ENCODE data around the gene STOM. TPM values are rescaled to one million over a fixed set of nuclear protein-coding genes. Genes with fewer than 3 reads are reported as not detected.

The STOM gene
- total RNA-seq, 2 donors from 2014 or later = 58.7 to 110 TPM

- no peak for DNase-seq
- intact Hi-C loops (cut with DNase I) = no loop called here
- Histone ChIP-seq H3K27ac (no peak overlapping the region), H3K4me1 (no peaks in the 10 kb centered on the region), H3K9ac (ENCODE audit: low read depth in 2 of 2, low read length in 2 of 2) (no peak overlapping the region), H3K4me3 (no peak overlapping the region), H3K36me3 (no peaks in the 10 kb centered on the region), H3K27me3 (no peaks in the 10 kb centered on the region), H3K9me3 (no peaks in the 10 kb centered on the region)
- no peak for TF ChIP-seq CTCF (IDR thresholded peaks at IDR 0.05)
Observed at GRCh38 chr9:121344184-121344583, 25.9 kb downstream of the STOM start.

- Histone ChIP-seq H3K9ac (ENCODE audit: low read depth in 2 of 2, low read length in 2 of 2) (no peak overlapping the region), H3K4me1 (no peaks in the 10 kb centered on the region), H3K27me3 (no peaks in the 10 kb centered on the region), H3K36me3 (no peaks in the 10 kb centered on the region), H3K9me3 (no peaks in the 10 kb centered on the region), H3K4me3 (no peak overlapping the region), H3K27ac (no peak overlapping the region)
- intact Hi-C loops (cut with DNase I) = no loop called here
- no peak for DNase-seq
- TF ChIP-seq CTCF (IDR thresholded peaks at IDR 0.05) = no peak
Observed at GRCh38 chr9:121340676-121341392, 29.2 kb downstream of the STOM start.

GRCh38 chr9:121339437-121339836 lies 30.6 kb downstream of the STOM start:
- no peak for TF ChIP-seq CTCF (IDR thresholded peaks at IDR 0.05)
- intact Hi-C loops (cut with DNase I) = no loop called here
- no peak for DNase-seq
- Histone ChIP-seq H3K4me1 (no peaks in the 10 kb centered on the region), H3K27me3 (no peaks in the 10 kb centered on the region), H3K27ac (no peak overlapping the region), H3K4me3 (no peak overlapping the region), H3K36me3 (no peaks in the 10 kb centered on the region), H3K9ac (ENCODE audit: low read depth in 2 of 2, low read length in 2 of 2) (no peak overlapping the region), H3K9me3 (no peaks in the 10 kb centered on the region)

- no peaks in the 10 kb centered on the region for H3K9me3 ChIP-seq
- H3K4me3 ChIP-seq = no peak overlapping the region
- H3K4me1 ChIP-seq = no peaks in the 10 kb centered on the region
- DNase-seq = no peak
- TF ChIP-seq CTCF (IDR thresholded peaks at IDR 0.05) = no peak
- H3K9ac ChIP-seq (ENCODE audit: low read depth in 2 of 2, low read length in 2 of 2) = no peak overlapping the region
- peaks cover 3% of the 10 kb centered on the region for H3K36me3 ChIP-seq
- H3K27ac ChIP-seq = no peak overlapping the region
- intact Hi-C loops (cut with DNase I) = no loop called here
- no peaks in the 10 kb centered on the region for H3K27me3 ChIP-seq
Observed at GRCh38 chr9:121336665-121337064, 33.4 kb downstream of the STOM start.

- no peaks in the 10 kb centered on the region for H3K9me3 ChIP-seq
- H3K27ac ChIP-seq = no peak overlapping the region
- no peaks in the 10 kb centered on the region for H3K27me3 ChIP-seq
- no peak for TF ChIP-seq CTCF (IDR thresholded peaks at IDR 0.05)
- peaks cover 17% of the 10 kb centered on the region for H3K36me3 ChIP-seq
- no peak overlapping the region for H3K4me3 ChIP-seq
- no peak overlapping the region for H3K9ac ChIP-seq (ENCODE audit: low read depth in 2 of 2, low read length in 2 of 2)
- intact Hi-C loops (cut with DNase I) = no loop called here
- no peaks in the 10 kb centered on the region for H3K4me1 ChIP-seq
- no peak for DNase-seq
Observed at GRCh38 chr9:121333950-121334773, 35.9 kb downstream of the STOM start.
